RWPE2 (cell line): ENCODE data around the gene ESRP2.
A peak's percentile ranks its signal among the peaks of the same experiment; 100 is the strongest.

Source experiments
- ATAC-seq: fragments of 200-7000 bp; cut with Tn5 transposase; 3 replicates; pipeline ENCODE4 v1.9.1; 2021; ENCODE audit warnings: low read depth
- DNase-seq: peaks from one replicate; pipeline ENCODE4 v3.0.0-alpha.2; 2020; ENCODE audit warnings: low spot score
- H3K27ac ChIP-seq: fragments of 450-650 bp; 2 replicates; pipeline ENCODE4 v1.5.1; 2017; ENCODE audit warnings: mild to moderate bottlenecking; ENCODE audit not compliant: poor library complexity, severe bottlenecking
- H3K27me3 ChIP-seq: fragments of 250-450 bp; sonication (Bioruptor Pico); 2 replicates; pipeline ENCODE4 v1.5.1; 2021; ENCODE audit warnings: mild to moderate bottlenecking, moderate library complexity; ENCODE audit not compliant: insufficient read depth, poor library complexity, severe bottlenecking
- H3K36me3 ChIP-seq: fragments of 250-450 bp; sonication (Bioruptor Pico); 2 replicates; pipeline ENCODE4 v1.5.1; 2020; ENCODE audit warnings: low read depth, mild to moderate bottlenecking, moderate library complexity
- H3K4me1 ChIP-seq: fragments of 250-450 bp; sonication (Bioruptor Pico); 2 replicates; pipeline ENCODE4 v1.5.1; 2021; ENCODE audit warnings: mild to moderate bottlenecking, moderate library complexity; ENCODE audit not compliant: insufficient read depth, poor library complexity, severe bottlenecking
- H3K4me3 ChIP-seq: fragments of 250-450 bp; sonication (Bioruptor Pico); 2 replicates; pipeline ENCODE4 v1.5.1; 2021; ENCODE audit warnings: mild to moderate bottlenecking, moderate library complexity; ENCODE audit not compliant: severe bottlenecking
- H3K9me3 ChIP-seq: fragments of 250-450 bp; sonication (Bioruptor Pico); 2 replicates; pipeline ENCODE4 v1.5.1; 2021; ENCODE audit warnings: mild to moderate bottlenecking, moderate library complexity; ENCODE audit not compliant: severe bottlenecking
- CTCF ChIP-seq: fragments of 450-650 bp; IDR thresholded peaks from one replicate; pipeline ENCODE4 v1.5.1; 2017; ENCODE audit warnings: mild to moderate bottlenecking, moderate library complexity; ENCODE audit not compliant: poor library complexity, severe bottlenecking

The ESRP2 gene

GRCh38 chr16:68270353-68270752 lies 34.4 kb upstream of the ESRP2 start:
- H3K4me1 ChIP-seq = peaks cover 17% of the 10 kb centered on the region
- no peak for TF ChIP-seq CTCF
- H3K27ac ChIP-seq = no peak overlapping the region
- no peaks in the 10 kb centered on the region for H3K27me3 ChIP-seq
- no peak overlapping the region for H3K4me3 ChIP-seq
- ATAC-seq (no peak), DNase-seq (no peak)
- peaks cover 31% of the 10 kb centered on the region for H3K36me3 ChIP-seq
- H3K9me3 ChIP-seq = no peaks in the 10 kb centered on the region

DNA sequence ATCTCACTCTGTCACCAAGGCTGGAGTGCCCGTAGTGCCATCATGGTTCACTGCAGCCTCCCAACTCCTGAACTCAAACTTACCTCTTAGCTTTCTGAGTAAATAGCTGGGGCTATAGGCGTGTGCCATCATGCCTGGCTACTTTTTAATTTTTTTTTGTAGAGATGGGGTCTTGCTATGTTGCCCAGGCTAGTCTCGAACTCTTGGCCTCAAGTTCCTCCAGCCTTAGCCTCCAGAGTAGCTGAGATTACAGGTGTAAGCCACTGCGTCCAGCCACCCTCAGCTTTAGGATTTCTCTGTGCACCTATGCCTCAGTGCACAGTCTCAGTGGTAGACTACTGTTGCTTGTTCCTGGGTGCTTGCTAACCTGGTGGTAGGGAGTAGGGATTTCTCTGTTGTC lies 33.9 kb upstream of the ESRP2 start:
- ATAC-seq (no peak), DNase-seq (no peak)
- H3K4me1 ChIP-seq = peaks cover 14% of the 10 kb centered on the region
- H3K9me3 ChIP-seq = no peaks in the 10 kb centered on the region
- TF ChIP-seq CTCF = no peak
- no peaks in the 10 kb centered on the region for H3K27me3 ChIP-seq
- no peak overlapping the region for H3K27ac ChIP-seq
- H3K36me3 ChIP-seq = peaks cover 27% of the 10 kb centered on the region
- no peak overlapping the region for H3K4me3 ChIP-seq

DNA sequence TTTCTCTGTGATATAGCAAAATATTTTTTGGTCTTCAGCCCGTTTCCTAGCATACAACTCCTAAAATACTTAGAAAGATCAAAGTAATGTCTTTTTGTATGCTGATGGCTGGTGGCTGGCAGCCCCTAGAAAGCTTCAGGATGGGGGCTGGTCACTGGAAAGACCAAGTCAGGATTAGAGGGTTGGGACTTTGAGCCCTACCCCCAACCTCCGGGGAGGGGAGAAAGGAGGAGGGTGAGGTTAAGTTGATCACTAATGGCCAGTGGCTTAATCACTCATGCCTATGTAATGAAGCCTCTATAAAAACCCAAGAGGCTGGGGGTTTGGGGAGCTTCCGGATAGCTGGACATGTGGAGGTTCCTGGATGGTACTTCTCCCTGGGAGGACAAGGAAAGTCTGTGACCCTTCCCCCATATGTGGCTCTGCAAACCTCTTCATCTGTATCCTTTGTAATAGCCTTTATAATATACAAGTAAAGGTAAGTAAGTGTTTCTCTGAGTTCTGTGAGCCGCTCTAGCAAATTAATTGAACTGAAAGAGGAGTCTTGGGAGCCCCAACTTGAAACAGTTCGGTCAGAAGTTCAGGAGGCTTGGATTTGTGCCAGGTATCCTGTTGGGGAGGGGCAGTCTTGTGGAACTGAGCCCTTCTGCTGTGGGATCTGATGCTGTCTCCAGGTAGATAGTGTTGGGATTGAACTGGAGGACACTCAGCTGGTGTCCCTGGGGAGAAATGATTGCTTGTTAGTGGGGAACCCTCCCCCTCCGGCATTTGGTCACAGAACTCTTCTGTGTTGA lies 31.9 kb upstream of the ESRP2 start:
- H3K4me3 ChIP-seq = no peak overlapping the region
- no peaks in the 10 kb centered on the region for H3K9me3 ChIP-seq
- no peak overlapping the region for H3K27ac ChIP-seq
- TF ChIP-seq CTCF = no peak
- no peak for ATAC-seq
- no peaks in the 10 kb centered on the region for H3K27me3 ChIP-seq
- peaks cover 17% of the 10 kb centered on the region for H3K36me3 ChIP-seq
- DNase-seq = no peak
- H3K4me1 ChIP-seq = peaks cover 8% of the 10 kb centered on the region

GRCh38 chr16:68265078-68265920 lies 29.4 kb upstream of the ESRP2 start:
- peak overlapping the region; percentile 89 for H3K27ac ChIP-seq
- peak; percentile 76 for ATAC-seq
- no peaks in the 10 kb centered on the region for H3K9me3 ChIP-seq
- no peak for TF ChIP-seq CTCF
- peaks cover 17% of the 10 kb centered on the region for H3K36me3 ChIP-seq
- peak overlapping the region; percentile 91 for H3K4me3 ChIP-seq
- peaks cover 4% of the 10 kb centered on the region for H3K4me1 ChIP-seq
- DNase-seq = no peak
- H3K27me3 ChIP-seq = no peaks in the 10 kb centered on the region
